Measurements from ENCODE around the gene SCAF11. TPM values are rescaled to one million over a fixed set of nuclear protein-coding genes. Genes with fewer than 3 reads are reported as not detected.

The SCAF11 gene
- total RNA-seq, 1 experiment from 2014 or later: 75.7 TPM

DNA sequence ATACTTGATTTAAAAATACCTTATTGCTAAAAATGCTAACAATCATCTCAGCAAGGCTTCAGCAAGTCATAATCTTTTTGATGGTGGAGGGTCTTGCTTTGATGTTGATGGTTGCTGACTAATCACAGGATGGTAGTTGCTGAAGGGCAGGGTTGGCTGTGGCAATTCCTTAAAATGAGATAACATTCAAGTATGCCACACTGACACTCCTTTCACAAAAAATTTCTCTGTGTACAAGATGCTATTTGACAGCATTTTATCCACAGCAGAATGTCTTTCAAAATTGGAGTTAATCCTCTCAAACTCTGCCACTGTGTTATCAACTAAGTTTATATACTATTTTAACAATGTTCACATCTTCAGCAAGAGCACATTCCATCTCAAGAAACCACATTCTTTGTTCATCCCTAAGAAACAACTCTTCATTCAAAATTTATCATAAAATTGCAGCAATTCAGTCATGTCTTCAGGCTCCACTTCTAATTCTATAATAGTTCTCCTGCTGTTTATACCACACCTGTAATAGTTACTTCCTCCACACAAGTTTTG lies 16.1 kb downstream of the SCAF11 start:
- no peak overlapping the region for H3K9ac ChIP-seq (ENCODE audit: low read length)
- H3F3A ChIP-seq (ENCODE audit: low read length, unreplicated experiment): no peaks in the 10 kb centered on the region
- peaks cover 34% of the 10 kb centered on the region for H3K36me3 ChIP-seq (ENCODE audit: low read depth, low read length)
- no peaks in the 10 kb centered on the region for H3K9me2 ChIP-seq (replicated peaks; ENCODE audit: low read length)
- peaks cover 96% of the 10 kb centered on the region for H3K79me2 ChIP-seq (ENCODE audit: low read length)
- TF ChIP-seq EZH2 (IDR thresholded peaks at IDR 0.05; ENCODE audit: low read length, unreplicated experiment): no peak
- no peak for TF ChIP-seq EZH2phosphoT487 (IDR thresholded peaks at IDR 0.05; ENCODE audit: borderline replicate concordance, low read length)
- TF ChIP-seq CTCF (conservative IDR thresholded peaks at IDR 0.05; ENCODE audit: low read depth, low read length): no peak
- no peak overlapping the region for H3K4me2 ChIP-seq (ENCODE audit: low read length)
- no peak overlapping the region for H2AFZ ChIP-seq (ENCODE audit: low read length)
- H3K4me1 ChIP-seq (ENCODE audit: insufficient read depth, low read length): no peaks in the 10 kb centered on the region; the same call in 1 of the 2 replicates
- no peak overlapping the region for H3K4me3 ChIP-seq (ENCODE audit: low read length)
- intact Hi-C loops (cut with micrococcal nuclease): no loop called here
- no peak overlapping the region for H3K27ac ChIP-seq (ENCODE audit: low read length)
- BruUV-seq (replicated peaks): no TSS peak
- H3K27me3 ChIP-seq (ENCODE audit: low read length): no peaks in the 10 kb centered on the region
- DNase-seq (no peak), ATAC-seq (no peak)
- ChIA-PET CTCF (no interaction called here), POLR2A (ENCODE audit: unreplicated experiment) (no interaction called here)
- peaks cover 55% of the 10 kb centered on the region for H4K20me1 ChIP-seq (ENCODE audit: low read length)
- H3K9me3 ChIP-seq (ENCODE audit: low read length): no peaks in the 10 kb centered on the region

DNA sequence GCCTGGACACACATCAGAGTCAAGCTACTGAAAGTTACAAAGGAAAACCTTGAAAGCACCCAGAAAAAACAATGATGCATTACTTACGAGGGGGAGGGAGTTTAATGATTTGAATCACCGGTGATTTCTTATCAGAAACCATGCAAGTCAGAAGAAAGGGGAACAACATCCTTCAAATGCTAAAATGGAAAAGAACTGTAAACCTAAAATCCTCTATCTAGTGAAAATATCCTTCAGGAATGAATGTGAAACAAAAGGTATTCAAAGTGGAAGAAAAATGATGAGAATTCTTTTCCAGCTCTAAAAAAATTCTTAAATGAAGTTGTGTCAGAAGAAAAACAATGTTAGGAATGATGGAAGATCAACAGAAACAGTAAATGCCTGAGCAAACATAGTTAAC lies 16.8 kb downstream of the SCAF11 start:
- TF ChIP-seq EZH2phosphoT487 (IDR thresholded peaks at IDR 0.05; ENCODE audit: borderline replicate concordance, low read length) (no peak), EZH2 (IDR thresholded peaks at IDR 0.05; ENCODE audit: low read length, unreplicated experiment) (no peak)
- Histone ChIP-seq H3K4me1 (ENCODE audit: insufficient read depth, low read length) (no peaks in the 10 kb centered on the region; the same call in 1 of the 2 replicates), H3K36me3 (ENCODE audit: low read depth, low read length) (peaks cover 34% of the 10 kb centered on the region), H3K79me2 (ENCODE audit: low read length) (peaks cover 96% of the 10 kb centered on the region), H3K9me3 (ENCODE audit: low read length) (no peaks in the 10 kb centered on the region), H2AFZ (ENCODE audit: low read length) (no peak overlapping the region), H3K9me2 (replicated peaks; ENCODE audit: low read length) (no peaks in the 10 kb centered on the region), H3K9ac (ENCODE audit: low read length) (no peak overlapping the region), H3K4me2 (ENCODE audit: low read length) (no peak overlapping the region), H3K27ac (ENCODE audit: low read length) (no peak overlapping the region), H3K4me3 (ENCODE audit: low read length) (no peak overlapping the region), H3K27me3 (ENCODE audit: low read length) (no peaks in the 10 kb centered on the region), H3F3A (ENCODE audit: low read length, unreplicated experiment) (no peaks in the 10 kb centered on the region), H4K20me1 (ENCODE audit: low read length) (peaks cover 49% of the 10 kb centered on the region)
- intact Hi-C loops (cut with micrococcal nuclease): no loop called here
- ChIA-PET POLR2A (ENCODE audit: unreplicated experiment) (interaction anchor here (0.6 kb wide), 1 partner anchor 581 kb away, joined by 3 read pairs; no protein-coding TSS in a partner anchor), CTCF (no interaction called here)
- ATAC-seq: no peak
- BruUV-seq (replicated peaks): no TSS peak
- DNase-seq: no peak

- POLR2A ChIA-PET (ENCODE audit: unreplicated experiment): no interaction called here
- Histone ChIP-seq H3K9ac (ENCODE audit: low read length) (no peak overlapping the region), H3K4me2 (ENCODE audit: low read length) (no peak overlapping the region), H3K9me3 (ENCODE audit: low read length) (no peaks in the 10 kb centered on the region), H3K4me1 (ENCODE audit: insufficient read depth, low read length) (no peaks in the 10 kb centered on the region; the same call in 1 of the 2 replicates), H3K9me2 (replicated peaks; ENCODE audit: low read length) (no peaks in the 10 kb centered on the region), H3K36me3 (ENCODE audit: low read depth, low read length) (peaks cover 26% of the 10 kb centered on the region), H2AFZ (ENCODE audit: low read length) (no peak overlapping the region), H3K4me3 (ENCODE audit: low read length) (no peak overlapping the region), H3K27ac (ENCODE audit: low read length) (no peak overlapping the region), H3F3A (ENCODE audit: low read length, unreplicated experiment) (no peaks in the 10 kb centered on the region), H3K27me3 (ENCODE audit: low read length) (no peaks in the 10 kb centered on the region), H4K20me1 (ENCODE audit: low read length) (peaks cover 27% of the 10 kb centered on the region; the same call in 1 of the 2 replicates), H3K79me2 (ENCODE audit: low read length) (peaks cover 94% of the 10 kb centered on the region)
- no TSS peak for BruUV-seq (replicated peaks)
- no peak for ATAC-seq
- intact Hi-C loops (cut with micrococcal nuclease): no loop called here
- TF ChIP-seq EZH2phosphoT487 (IDR thresholded peaks at IDR 0.05; ENCODE audit: borderline replicate concordance, low read length): no peak
- no peak for TF ChIP-seq CTCF (conservative IDR thresholded peaks at IDR 0.05; ENCODE audit: low read depth, low read length)
- no peak for TF ChIP-seq EZH2 (IDR thresholded peaks at IDR 0.05; ENCODE audit: low read length, unreplicated experiment)
- DNase-seq: no peak
- CTCF ChIA-PET: no interaction called here
Measured at GRCh38 chr12:45970391-45970790, 20.0 kb downstream of the SCAF11 start.
